ENCODE data around the gene ETV2. TPM values are rescaled to one million over a fixed set of nuclear protein-coding genes. Genes with fewer than 3 reads are reported as not detected.

The ETV2 gene
- total RNA-seq, 4 donors from 2014 or later, result 1.1 to 35.2 (median 3.5) TPM; not detected in 1

GRCh38 chr19:35644987-35645679 lies 3.6 kb downstream of the ETV2 start:
- DNase-seq, result peak; percentile 92
- Histone ChIP-seq H3K4me1 (peaks cover 8 to 48% (median 36%) of the 10 kb centered on the region in 4 donors), H3K36me3 (peaks cover 0 to 4% (median 0%) of the 10 kb centered on the region in 4 donors), H3K27ac (peak overlapping the region; percentile 92 to 95 (median 94)), H3K27me3 (no peaks in the 10 kb centered on the region), H3K9me3 (no peaks in the 10 kb centered on the region), H3K4me3 (peak overlapping the region; percentile 22 to 70 (median 58))
- TF ChIP-seq EP300 (IDR thresholded peaks at IDR 0.05; ENCODE audit: low read depth) (no peak), POLR2A (IDR thresholded peaks at IDR 0.05) (no peak), POLR2AphosphoS5 (IDR thresholded peaks at IDR 0.05) (no peak), CTCF (IDR thresholded peaks at IDR 0.05) (no peak)
- in situ Hi-C loops (cut with MboI; ENCODE audit: low pct_ligation_motif_present in 1 of 4, low pct_unique_long_range_greater_than_20kb in 1 of 4, low sequenced_read_pairs in 3 of 4), result no loop called here
- intact Hi-C loops (cut with DNase I; ENCODE audit: low total_unique reads), result no loop called here
- 19 to 33% methylated on average over 1 to 20 of the region's 20 CpGs for WGBS, 2 donors (ENCODE audit: low coverage in 1 of 2)

DNA sequence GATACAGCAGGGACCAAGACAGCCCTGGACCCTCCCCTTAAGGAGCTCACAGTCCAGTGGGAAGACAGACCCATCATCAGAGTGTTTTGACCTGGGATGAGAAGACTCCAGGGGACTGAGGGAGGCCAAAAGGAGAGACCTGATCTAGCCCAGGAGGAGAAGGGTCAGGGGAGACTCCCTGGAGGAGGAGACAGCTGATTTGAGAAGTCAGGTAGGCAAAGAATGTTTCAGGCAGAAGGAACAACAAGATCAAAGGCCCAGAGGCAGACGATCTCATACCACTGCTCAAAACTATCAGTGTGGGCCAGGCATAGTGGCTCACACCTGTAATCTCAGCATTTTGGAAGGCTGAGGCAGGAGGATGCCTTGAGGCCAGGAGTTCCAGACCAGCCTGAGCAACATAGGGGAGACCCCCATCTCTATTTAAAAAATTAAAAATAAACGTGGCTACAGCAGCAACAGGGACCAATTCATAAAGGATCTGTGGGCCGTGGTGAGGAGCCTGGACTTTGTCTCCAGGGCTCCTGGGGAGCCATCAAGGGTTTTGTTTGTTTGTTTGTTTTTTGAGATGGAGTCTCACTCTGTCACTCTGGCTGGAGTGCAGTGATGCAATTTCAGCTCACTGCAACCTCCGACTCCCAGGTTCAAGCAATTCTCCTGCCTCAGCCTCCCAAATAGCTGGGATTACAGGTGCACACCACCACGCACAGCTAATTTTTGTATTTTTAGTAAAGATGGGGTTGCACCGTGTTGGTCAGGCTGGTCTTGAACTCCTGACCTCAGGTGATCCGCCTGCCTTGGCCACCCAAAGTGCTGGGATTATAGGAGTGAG lies 4.4 kb downstream of the ETV2 start:
- intact Hi-C loops (cut with DNase I; ENCODE audit: low total_unique reads), result no loop called here
- Histone ChIP-seq H3K4me1 (peaks cover 8 to 53% (median 40%) of the 10 kb centered on the region in 4 donors), H3K27me3 (no peaks in the 10 kb centered on the region), H3K9me3 (no peaks in the 10 kb centered on the region), H3K27ac (peak overlapping the region in 3 of 4 donors; percentile 92 to 95 (median 94)), H3K4me3 (no peak overlapping the region), H3K36me3 (peaks cover 0 to 7% (median under 1%) of the 10 kb centered on the region in 4 donors)
- TF ChIP-seq CTCF (IDR thresholded peaks at IDR 0.05), result no peak
- in situ Hi-C loops (cut with MboI; ENCODE audit: low pct_ligation_motif_present in 1 of 4, low pct_unique_long_range_greater_than_20kb in 1 of 4, low sequenced_read_pairs in 3 of 4), result no loop called here
- DNase-seq, result no peak
- 44 to 73% methylated on average over 2 to 7 of the region's 7 CpGs for WGBS, 2 donors (ENCODE audit: low coverage in 1 of 2)

GRCh38 chr19:35648017-35648961 lies 6.7 kb downstream of the ETV2 start, which contains the start of gene COX6B1:
COX6B1 (plus strand) TSS chr19:35648323; CDS start chr19:35651244, 2,921 bp downstream.
- H3K4me1 ChIP-seq, result peaks cover 4 to 35% (median 30%) of the 10 kb centered on the region in 4 donors
- peak within 1 kb of the TSS; percentile 46 to 84 (median 68) for H3K4me3 ChIP-seq
- in situ Hi-C loops (cut with MboI; ENCODE audit: low pct_ligation_motif_present in 1 of 4, low pct_unique_long_range_greater_than_20kb in 1 of 4, low sequenced_read_pairs in 3 of 4) (no loop called here), intact Hi-C loops (cut with DNase I; ENCODE audit: low total_unique reads) (no loop called here)
- peak; percentile 96 for DNase-seq
- no peaks in the 10 kb centered on the region for H3K27me3 ChIP-seq
- peak within 1 kb of the TSS; percentile 84 to 93 (median 90) for H3K27ac ChIP-seq
- H3K36me3 ChIP-seq, result peaks cover 0 to 22% (median 11%) of the 10 kb centered on the region in 4 donors
- peak; percentile 95 for TF ChIP-seq POLR2A (IDR thresholded peaks at IDR 0.05)
- TF ChIP-seq EP300 (IDR thresholded peaks at IDR 0.05; ENCODE audit: low read depth), result no peak
- no peak for TF ChIP-seq CTCF (IDR thresholded peaks at IDR 0.05)
- TF ChIP-seq POLR2AphosphoS5 (IDR thresholded peaks at IDR 0.05), result peak; percentile 92 to 98 (median 97)
- H3K9me3 ChIP-seq, result no peaks in the 10 kb centered on the region
- 0% methylated on average over 45 of the region's 46 CpGs; no CpG with 5 or more reads in 1 of the 2 donors for WGBS, 2 donors (ENCODE audit: low coverage in 1 of 2)
